Neural cell (in vitro differentiated cells): ENCODE data around the gene SSBP2. TPM values are rescaled to one million over a fixed set of nuclear protein-coding genes. Genes with fewer than 3 reads are reported as not detected.
"Not testable (repeated sequence)": the region's sequence is repeated elsewhere in the genome, so short reads cannot be mapped to it uniquely, and the experiment has no call there.

Source experiments
- H2AFZ ChIP-seq: fragments of 200-600, 300-800 bp; sonication (generic), shearing (Covaris generic); 2 replicates; pipeline ENCODE4 v1.6.0; 2014; ENCODE audit warnings: low read depth, mild to moderate bottlenecking, antibody characterized with exemption, low read length, moderate library complexity
- H3F3A ChIP-seq: fragments of 200-600 bp; shearing (Covaris generic); 2 replicates; pipeline ENCODE4 v1.6.1; 2016; ENCODE audit warnings: mild to moderate bottlenecking, moderate library complexity, mixed read lengths, antibody characterized with exemption, low read length; ENCODE audit not compliant: insufficient read depth, poor library complexity, severe bottlenecking
- H3K27ac ChIP-seq: fragments of 200-600, 300-800 bp; sonication (generic), shearing (Covaris generic); 2 replicates; pipeline ENCODE4 v1.5.1; 2014; ENCODE audit warnings: mild to moderate bottlenecking, low read length, moderate library complexity
- H3K27me3 ChIP-seq: fragments of 300-800, 200-600 bp; sonication (generic), shearing (Covaris generic); 2 replicates; pipeline ENCODE4 v1.6.0; 2014; ENCODE audit warnings: mild to moderate bottlenecking, low read depth, low read length, moderate library complexity; ENCODE audit not compliant: insufficient read depth
- H3K36me3 ChIP-seq: fragments of 300-800, 200-600 bp; sonication (generic), shearing (Covaris generic); 2 replicates; pipeline ENCODE4 v1.5.1; 2014; ENCODE audit warnings: mild to moderate bottlenecking, antibody characterized with exemption, low read length, moderate library complexity; ENCODE audit not compliant: insufficient read depth
- H3K4me2 ChIP-seq: fragments of 300-800, 200-600 bp; sonication (generic), shearing (Covaris generic); 2 replicates; pipeline ENCODE4 v1.6.0; 2014; ENCODE audit warnings: mild to moderate bottlenecking, low read length
- H3K4me3 ChIP-seq: fragments of 300-800, 200-600 bp; sonication (generic), shearing (Covaris generic); 2 replicates; pipeline ENCODE4 v1.5.1; 2014; ENCODE audit warnings: mild to moderate bottlenecking, low read length, moderate library complexity
- H3K79me2 ChIP-seq: fragments of 200-600 bp; shearing (Covaris generic); replicated peaks from 2 replicates; pipeline ENCODE4 v1.6.0; 2014; ENCODE audit warnings: mild to moderate bottlenecking, low read length, moderate library complexity; ENCODE audit not compliant: insufficient read depth
- H3K9ac ChIP-seq: fragments of 300-800, 200-600 bp; sonication (generic), shearing (Covaris generic); 2 replicates; pipeline ENCODE4 v1.6.1; 2016; ENCODE audit warnings: mild to moderate bottlenecking, low read length, mixed read lengths
- H3K9me2 ChIP-seq: fragments of 200-600 bp; shearing (Covaris generic); 2 replicates; pipeline ENCODE4 v1.6.1; 2016; ENCODE audit warnings: mild to moderate bottlenecking, low read length, mixed read lengths; ENCODE audit not compliant: insufficient read depth
- H3K9me3 ChIP-seq: fragments of 200-600, 300-800 bp; sonication (generic), shearing (Covaris generic); 2 replicates; pipeline ENCODE4 v1.6.1; 2016; ENCODE audit warnings: mild to moderate bottlenecking, mixed run types, low read length, moderate library complexity, mixed read lengths
- H4K20me1 ChIP-seq: fragments of 200-600 bp; shearing (Covaris generic); 2 replicates; pipeline ENCODE4 v1.6.1; 2016; ENCODE audit warnings: mild to moderate bottlenecking, mixed run types; ENCODE audit not compliant: insufficient read depth
- EP300 ChIP-seq: fragments of 450-650 bp; conservative IDR thresholded peaks from 2 replicates; pipeline ENCODE4 v1.6.1; 2014; ENCODE audit warnings: antibody characterized with exemption, mild to moderate bottlenecking, moderate library complexity; ENCODE audit not compliant: poor library complexity, severe bottlenecking
- EZH2 ChIP-seq: fragments of 200-600, 300-800 bp; shearing (Covaris generic), sonication (generic); IDR thresholded peaks from 2 replicates; pipeline ENCODE4 v1.6.1; 2014; ENCODE audit warnings: antibody characterized with exemption, low read length, borderline replicate concordance, mild to moderate bottlenecking; ENCODE audit not compliant: insufficient read depth, poor library complexity, severe bottlenecking
- MXI1 ChIP-seq: fragments of 450-650 bp; conservative IDR thresholded peaks from 2 replicates; pipeline ENCODE4 v1.6.1; 2014; ENCODE audit warnings: antibody characterized with exemption, mild to moderate bottlenecking; ENCODE audit not compliant: poor library complexity, severe bottlenecking
- POLR2AphosphoS5 ChIP-seq: IDR thresholded peaks from 2 replicates; pipeline ENCODE4 v1.6.1; 2012
- RAD21 ChIP-seq: fragments of 450-650 bp; conservative IDR thresholded peaks from 2 replicates; pipeline ENCODE4 v1.6.1; 2014; ENCODE audit warnings: antibody characterized with exemption, mild to moderate bottlenecking, moderate library complexity
- REST ChIP-seq: IDR thresholded peaks from 2 replicates; pipeline ENCODE4 v1.6.1; 2012; ENCODE audit warnings: borderline replicate concordance
- SMC3 ChIP-seq: fragments of 450-650 bp; conservative IDR thresholded peaks from 2 replicates; pipeline ENCODE4 v1.6.1; 2014; ENCODE audit warnings: antibody characterized with exemption, mild to moderate bottlenecking, moderate library complexity; ENCODE audit not compliant: poor library complexity
- TAF1 ChIP-seq: IDR thresholded peaks from 2 replicates; pipeline ENCODE4 v1.6.1; 2012; ENCODE audit warnings: low read depth
- polyA plus RNA-seq: library from polyadenylated mRNA; depleted of rRNA; stranded (reverse); fragments of >200 nt; gene quantifications from 2 replicates; pipeline ENCODE4 v1.2.3, GENCODE V29; 2014
- TF ChIP-seq, protein P1 (sequence below): fragments of 450-650 bp; IDR thresholded peaks from 2 replicates; pipeline ENCODE4 v1.5.1; 2014; ENCODE audit warnings: antibody characterized with exemption, mild to moderate bottlenecking, moderate library complexity; ENCODE audit not compliant: poor library complexity, severe bottlenecking

Gene SSBP2
- polyA plus RNA-seq, 1 donor from 2014 or later: 128 TPM

DNA sequence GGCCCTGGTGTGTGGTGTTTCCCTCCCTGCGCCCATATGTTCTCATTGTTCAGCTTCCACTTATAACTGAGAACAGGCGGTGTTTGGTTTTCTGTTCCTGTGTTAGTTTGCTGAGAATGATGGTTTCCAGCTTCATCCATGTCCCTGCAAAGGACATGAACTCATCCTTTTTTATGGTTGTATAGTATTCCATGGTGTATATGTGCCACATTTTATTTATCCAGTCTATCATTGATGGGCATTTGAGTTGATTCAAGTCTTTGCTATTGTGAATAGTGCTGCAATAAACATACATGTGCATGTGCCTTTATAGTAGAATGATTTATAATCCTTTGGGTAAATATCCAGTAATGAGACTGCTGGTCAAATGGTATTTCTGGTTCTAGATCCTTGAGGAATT is 36.8 kb downstream of the SSBP2 start:
- not testable (repeated sequence) for H3K4me3 ChIP-seq, H3K9ac ChIP-seq, H4K20me1 ChIP-seq, H2AFZ ChIP-seq, H3K9me3 ChIP-seq, H3K27ac ChIP-seq, H3F3A ChIP-seq, H3K27me3 ChIP-seq, H3K36me3 ChIP-seq, H3K4me2 ChIP-seq, H3K9me2 ChIP-seq
- H3K79me2 ChIP-seq: peaks cover 72% of the 10 kb centered on the region

DNA sequence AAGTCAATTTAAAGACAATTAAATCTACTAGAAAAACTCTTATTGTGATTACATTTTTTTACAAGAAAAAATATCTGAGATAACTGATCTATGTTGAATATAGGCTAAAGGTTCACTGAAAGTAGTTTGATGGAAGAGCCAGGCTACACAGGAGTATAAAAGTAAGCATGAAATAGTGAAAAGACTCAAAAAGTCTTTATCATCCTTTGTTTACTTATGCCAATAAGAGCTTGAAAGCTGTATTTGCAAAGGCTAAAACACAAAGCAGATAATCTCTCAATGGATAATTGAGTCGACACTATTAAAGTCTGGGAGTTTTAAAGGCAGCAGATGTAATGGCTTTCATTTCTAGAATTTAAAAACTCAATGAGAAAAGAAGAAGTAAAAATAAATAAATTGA is 42.0 kb downstream of the SSBP2 start:
- Histone ChIP-seq H3K27me3 (no peaks in the 10 kb centered on the region), H3F3A (no peaks in the 10 kb centered on the region), H3K27ac (no peak overlapping the region), H4K20me1 (peaks cover 2% of the 10 kb centered on the region), H3K36me3 (peaks cover 5% of the 10 kb centered on the region), H3K9me2 (no peaks in the 10 kb centered on the region), H3K9ac (no peak overlapping the region), H3K79me2 (peaks cover 91% of the 10 kb centered on the region), H3K4me3 (no peak overlapping the region), H3K9me3 (no peaks in the 10 kb centered on the region), H3K4me2 (no peak overlapping the region), H2AFZ (no peak overlapping the region)
- TF ChIP-seq REST (no peak), EP300 (no peak), MXI1 (no peak), TAF1 (no peak), RAD21 (no peak), SMC3 (no peak), POLR2AphosphoS5 (no peak), EZH2 (no peak)
- TF ChIP-seq, protein P1, sequence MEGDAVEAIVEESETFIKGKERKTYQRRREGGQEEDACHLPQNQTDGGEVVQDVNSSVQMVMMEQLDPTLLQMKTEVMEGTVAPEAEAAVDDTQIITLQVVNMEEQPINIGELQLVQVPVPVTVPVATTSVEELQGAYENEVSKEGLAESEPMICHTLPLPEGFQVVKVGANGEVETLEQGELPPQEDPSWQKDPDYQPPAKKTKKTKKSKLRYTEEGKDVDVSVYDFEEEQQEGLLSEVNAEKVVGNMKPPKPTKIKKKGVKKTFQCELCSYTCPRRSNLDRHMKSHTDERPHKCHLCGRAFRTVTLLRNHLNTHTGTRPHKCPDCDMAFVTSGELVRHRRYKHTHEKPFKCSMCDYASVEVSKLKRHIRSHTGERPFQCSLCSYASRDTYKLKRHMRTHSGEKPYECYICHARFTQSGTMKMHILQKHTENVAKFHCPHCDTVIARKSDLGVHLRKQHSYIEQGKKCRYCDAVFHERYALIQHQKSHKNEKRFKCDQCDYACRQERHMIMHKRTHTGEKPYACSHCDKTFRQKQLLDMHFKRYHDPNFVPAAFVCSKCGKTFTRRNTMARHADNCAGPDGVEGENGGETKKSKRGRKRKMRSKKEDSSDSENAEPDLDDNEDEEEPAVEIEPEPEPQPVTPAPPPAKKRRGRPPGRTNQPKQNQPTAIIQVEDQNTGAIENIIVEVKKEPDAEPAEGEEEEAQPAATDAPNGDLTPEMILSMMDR: no peak

DNA sequence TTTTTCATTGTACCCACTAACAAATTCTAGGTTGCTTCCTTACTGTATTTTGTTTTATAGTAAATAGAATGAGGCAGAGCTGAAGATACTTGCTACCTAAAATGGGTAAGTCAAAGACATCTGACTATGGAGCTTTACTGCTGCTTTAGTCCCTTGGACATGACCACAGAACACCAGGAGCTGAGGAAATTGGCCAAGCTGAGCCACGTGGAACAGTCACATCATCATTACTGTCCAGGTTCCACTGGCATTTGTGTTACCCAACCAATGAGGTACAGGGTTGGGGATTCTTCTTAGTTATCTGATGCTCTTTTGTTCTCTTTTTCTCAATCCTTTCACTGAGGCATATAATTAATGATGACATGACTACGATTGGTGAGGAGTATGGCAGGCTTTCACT is 47.1 kb downstream of the SSBP2 start:
- Histone ChIP-seq H3K4me3 (no peak overlapping the region), H4K20me1 (peaks cover 2% of the 10 kb centered on the region), H3K27me3 (no peaks in the 10 kb centered on the region), H3K36me3 (peaks cover 5% of the 10 kb centered on the region), H3K9me3 (no peaks in the 10 kb centered on the region), H3K4me2 (no peak overlapping the region), H3K9me2 (no peaks in the 10 kb centered on the region), H3K27ac (no peak overlapping the region), H3K79me2 (peaks cover 91% of the 10 kb centered on the region), H3K9ac (no peak overlapping the region), H3F3A (no peaks in the 10 kb centered on the region), H2AFZ (no peak overlapping the region)
- TF ChIP-seq EP300: no peak
- TF ChIP-seq POLR2AphosphoS5: no peak
- TF ChIP-seq, protein P1: no peak
- TF ChIP-seq SMC3: no peak
